DMS 273 (cell line): ENCODE results near the gene PALMD.

ENCODE experiments used
- DNase-seq: peaks from one replicate; lab custom pipeline; 2025; ENCODE audit not compliant: unreplicated experiment; lab: John Stamatoyannopoulos, UW

Gene PALMD

GRCh38 chr1:99738858-99739465 is 93.0 kb downstream of the PALMD start:
- no peak for DNase-seq

- no peak for DNase-seq
Measured at GRCh38 chr1:99740141-99740540, 94.2 kb downstream of the PALMD start.
